ENCODE results near the gene CELF2.

The CELF2 gene

GRCh38 chr10:11206676-11207559 is 189.2 kb downstream of the CELF2 start:
- DNase-seq = no peak

DNA sequence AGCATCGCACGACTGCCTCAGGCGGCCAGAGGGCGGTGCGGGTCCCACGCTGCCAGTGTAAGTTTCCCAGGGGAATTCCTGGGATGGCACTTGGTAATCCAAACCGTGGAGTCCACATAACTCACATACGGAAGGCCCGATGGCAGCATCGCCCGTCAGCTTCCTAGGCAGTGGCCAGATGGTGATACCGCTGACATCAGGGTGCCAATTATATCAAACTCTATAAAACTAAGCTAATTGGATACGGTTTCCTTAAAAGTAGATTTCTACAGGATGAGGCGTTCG is 189.8 kb downstream of the CELF2 start:
- peak; percentile 76 for DNase-seq

DNA sequence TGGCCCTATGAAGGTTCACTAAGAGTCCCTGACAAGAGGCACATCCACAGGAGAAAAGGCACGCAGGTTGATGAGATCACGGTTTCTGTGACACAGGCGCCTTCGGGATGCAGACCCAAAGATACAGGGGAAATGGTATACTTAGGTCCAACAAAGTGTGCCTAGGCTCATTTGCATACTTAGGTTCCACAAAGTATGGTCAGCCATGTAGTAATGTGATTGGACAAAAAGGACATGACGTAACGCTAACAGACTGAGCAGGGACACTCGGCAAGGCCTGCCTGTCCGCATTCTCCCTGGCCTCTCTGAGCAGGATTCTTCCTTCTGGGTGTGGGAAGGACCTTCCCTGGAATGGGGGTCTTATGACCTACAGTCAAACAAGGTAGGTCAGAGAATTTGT is 190.6 kb downstream of the CELF2 start:
- DNase-seq = no peak

- no peak for DNase-seq
These were observed 191.5 kb downstream of the CELF2 start for GRCh38 chr10:11208908-11209829.

DNA sequence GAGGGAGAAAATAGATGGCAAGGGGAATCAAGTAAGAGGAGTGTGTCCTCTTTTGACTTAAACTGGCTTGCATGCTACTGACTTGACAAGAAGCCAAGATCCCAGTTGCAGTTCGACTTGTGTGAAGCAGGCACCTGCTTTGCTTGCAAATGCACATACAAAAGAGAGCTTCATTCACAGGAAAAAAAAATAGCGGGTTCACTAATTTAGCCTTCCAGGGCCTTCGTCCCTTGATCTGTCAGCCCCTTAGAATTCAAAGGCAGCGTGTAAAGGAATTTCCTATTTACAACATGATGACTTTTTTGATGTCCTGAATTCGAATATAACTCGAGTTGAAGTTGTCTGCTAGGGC is 192.1 kb downstream of the CELF2 start:
- no peak for DNase-seq

- DNase-seq = no peak
These were observed 192.7 kb downstream of the CELF2 start for GRCh38 chr10:11210211-11210922.

GRCh38 chr10:11212288-11213085 is 194.8 kb downstream of the CELF2 start:
- no peak for DNase-seq

DNA sequence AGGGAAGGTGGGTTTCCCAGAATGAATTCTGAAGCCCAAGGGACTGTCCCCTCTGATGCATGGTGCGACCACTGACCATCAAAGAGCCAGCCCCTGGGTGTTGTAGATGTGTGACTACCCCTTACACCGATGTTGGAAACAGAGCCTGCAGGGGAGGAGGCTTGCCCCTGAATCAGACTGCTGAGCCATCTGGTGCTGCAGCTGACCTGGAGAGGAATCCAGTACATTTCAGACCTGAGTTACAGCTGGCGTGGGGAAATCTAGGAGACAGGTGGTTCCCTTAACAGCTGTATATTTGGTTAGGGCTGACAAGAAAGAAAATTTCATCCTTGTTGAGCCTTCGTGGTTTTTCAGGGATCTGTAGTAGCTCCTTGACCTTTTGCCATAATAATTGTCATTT is 195.5 kb downstream of the CELF2 start:
- peak; percentile 69 for DNase-seq

DNA sequence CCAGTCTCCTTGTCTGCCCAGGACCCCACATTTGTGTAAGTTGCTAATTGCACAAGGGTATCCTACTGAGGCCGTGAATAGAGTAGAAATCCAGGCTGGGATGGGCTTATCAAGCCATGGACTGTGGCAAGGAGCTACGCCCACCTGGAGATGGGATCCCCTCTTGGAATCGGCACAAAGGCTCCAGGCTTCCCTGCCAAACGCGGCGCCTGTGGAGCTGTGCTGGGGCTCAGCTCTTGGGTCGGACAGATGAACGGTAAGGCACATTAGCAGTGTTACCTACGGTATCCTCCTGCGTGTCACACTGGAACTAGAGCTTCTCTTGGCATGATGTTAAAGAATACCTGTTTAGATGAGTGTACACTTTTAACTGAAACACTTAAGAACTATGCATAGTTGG is 196.7 kb downstream of the CELF2 start:
- DNase-seq = no peak

DNA sequence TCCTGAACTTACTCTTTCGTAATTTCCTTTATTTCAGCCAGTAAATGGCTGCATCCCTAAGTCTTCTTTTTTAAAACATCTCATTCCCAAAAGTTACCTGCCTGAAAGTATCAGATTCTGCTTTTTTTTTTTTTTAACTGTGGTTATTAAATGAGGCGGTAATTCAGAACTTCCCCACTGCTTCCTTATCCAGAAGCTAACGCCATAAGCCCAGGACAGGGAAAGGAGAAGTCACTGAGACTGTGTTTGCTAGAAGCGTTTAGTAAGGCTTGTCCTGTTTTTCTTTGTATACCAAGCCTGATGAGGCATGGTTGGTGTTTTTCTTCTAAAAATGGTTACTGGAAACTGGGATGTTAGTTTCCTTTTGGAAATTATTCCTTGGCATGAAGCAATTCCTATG is 197.8 kb downstream of the CELF2 start:
- no peak for DNase-seq

DNA sequence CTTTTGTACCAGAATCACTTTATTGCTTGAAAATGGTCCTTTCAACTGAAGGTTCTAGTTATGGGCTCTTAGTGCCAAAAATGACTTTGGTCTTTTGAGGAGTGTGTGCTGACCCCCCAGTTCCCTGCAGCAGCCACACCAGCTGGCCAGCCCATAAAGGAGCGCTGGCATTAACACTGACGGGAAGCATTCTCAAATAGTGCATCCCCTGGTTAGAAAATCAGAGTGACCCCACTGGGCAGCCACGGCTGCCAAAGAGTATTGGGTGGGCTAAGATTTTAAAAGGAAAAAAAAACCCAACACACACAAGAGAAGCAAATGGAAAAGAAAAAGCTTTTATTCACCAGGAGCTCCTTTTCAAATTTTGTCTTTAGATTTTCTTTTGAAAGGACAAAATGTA is 199.8 kb downstream of the CELF2 start:
- no peak for DNase-seq

DNA sequence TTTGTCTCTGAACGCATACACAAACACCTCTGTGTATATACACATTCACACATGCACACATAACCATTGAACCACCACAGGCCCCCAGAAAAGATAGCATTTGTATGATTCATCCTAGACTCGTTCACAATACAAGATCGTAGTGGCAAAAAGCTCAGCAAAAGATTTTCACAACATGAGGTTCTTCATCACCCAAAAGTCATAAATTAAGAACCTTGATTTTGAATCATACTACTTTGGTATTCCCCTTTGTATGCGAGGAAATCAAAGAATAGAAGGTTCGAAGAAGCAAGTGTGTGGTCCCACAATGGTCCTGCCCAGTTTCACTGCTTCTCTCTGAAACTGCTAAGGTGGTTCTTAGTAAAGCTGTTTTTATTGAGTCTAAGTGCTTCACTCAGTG is 200.7 kb downstream of the CELF2 start:
- no peak for DNase-seq

DNA sequence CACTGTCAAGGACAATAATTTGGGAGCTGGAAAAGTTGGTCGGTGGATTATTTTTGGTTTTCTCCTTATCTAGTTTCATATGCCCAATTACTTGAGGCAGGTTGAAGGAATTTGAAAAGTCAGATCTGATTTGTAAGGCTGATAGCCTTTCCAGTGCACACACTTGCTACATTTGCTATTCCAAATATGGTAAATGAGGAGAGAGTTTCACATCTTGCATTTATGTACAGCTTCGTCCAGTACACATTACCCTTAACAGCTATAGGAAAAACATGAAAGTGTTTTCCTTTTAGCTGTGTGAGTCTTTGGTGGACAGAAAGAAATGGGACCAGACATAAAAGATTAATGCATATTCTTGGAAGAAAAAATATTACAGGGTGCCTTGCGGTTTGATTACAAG is 201.8 kb downstream of the CELF2 start:
- no peak for DNase-seq

GRCh38 chr10:11223081-11223480 is 205.4 kb downstream of the CELF2 start:
- no peak for DNase-seq

DNA sequence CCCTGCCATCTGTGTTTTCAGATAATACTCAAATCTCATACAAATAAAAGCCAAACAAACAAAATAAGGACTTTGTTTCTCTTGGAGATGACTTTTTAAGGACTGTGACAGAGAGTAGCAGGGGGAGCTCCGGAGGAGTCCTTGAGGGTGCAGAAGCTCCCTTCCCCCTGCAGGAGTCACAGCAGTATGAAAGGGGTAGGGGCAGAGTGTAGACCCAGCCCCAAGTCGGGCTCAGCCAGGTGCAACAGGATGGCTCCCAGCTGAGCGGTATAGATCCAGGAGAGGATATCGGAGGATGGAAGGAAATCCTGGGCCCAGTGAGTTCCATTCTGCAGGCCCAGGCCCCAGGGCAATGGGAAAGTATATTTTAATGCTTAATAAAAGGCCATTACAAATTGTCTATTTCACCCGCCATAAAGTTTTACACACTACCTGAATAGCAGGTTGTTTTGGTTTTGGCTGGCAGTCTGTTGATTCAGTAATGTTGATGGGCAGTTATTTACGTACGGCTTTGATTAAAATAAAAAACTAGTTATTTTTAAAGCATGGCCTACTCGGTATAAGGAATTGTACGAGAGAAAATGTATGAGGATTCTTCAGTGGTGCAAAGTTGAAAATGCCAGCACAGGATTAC is 206.0 kb downstream of the CELF2 start:
- DNase-seq = no peak

- no peak for DNase-seq
These were observed 206.6 kb downstream of the CELF2 start for GRCh38 chr10:11224321-11224720.

DNA sequence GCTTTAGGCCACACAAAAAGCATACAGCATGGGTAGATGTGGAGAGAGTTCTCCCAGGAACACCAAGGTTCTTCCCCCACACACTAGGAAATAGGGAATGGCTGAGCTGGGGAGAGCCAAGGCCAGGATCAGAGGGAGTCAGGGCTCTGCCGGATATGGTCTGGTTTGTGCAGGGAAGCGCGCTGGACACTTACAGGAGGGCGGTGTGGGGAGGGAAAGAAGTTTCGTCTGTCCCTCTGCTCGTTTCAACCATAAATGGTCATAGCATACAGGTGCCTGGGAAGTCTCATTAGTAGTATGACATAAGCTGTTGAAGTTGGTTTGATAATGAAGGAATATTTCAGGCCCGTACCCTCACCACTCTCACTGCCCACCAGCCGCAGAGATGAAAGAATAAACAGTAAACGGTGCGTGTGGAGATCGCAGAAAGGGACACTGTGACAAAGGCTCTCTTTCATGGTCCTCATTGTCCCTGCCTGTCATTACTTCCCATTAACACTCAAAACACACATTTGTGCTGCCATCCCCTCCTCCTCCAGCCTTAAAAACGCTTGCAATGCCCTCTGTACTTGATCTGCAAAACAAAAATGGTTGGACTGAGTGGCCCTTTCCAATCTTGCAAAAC is 207.2 kb downstream of the CELF2 start:
- DNase-seq = no peak

GRCh38 chr10:11225935-11226334 is 208.3 kb downstream of the CELF2 start:
- no peak for DNase-seq

GRCh38 chr10:11227103-11227502 is 209.4 kb downstream of the CELF2 start:
- DNase-seq = no peak

- no peak for DNase-seq
These were observed 212.2 kb downstream of the CELF2 start for GRCh38 chr10:11229893-11230292.

DNA sequence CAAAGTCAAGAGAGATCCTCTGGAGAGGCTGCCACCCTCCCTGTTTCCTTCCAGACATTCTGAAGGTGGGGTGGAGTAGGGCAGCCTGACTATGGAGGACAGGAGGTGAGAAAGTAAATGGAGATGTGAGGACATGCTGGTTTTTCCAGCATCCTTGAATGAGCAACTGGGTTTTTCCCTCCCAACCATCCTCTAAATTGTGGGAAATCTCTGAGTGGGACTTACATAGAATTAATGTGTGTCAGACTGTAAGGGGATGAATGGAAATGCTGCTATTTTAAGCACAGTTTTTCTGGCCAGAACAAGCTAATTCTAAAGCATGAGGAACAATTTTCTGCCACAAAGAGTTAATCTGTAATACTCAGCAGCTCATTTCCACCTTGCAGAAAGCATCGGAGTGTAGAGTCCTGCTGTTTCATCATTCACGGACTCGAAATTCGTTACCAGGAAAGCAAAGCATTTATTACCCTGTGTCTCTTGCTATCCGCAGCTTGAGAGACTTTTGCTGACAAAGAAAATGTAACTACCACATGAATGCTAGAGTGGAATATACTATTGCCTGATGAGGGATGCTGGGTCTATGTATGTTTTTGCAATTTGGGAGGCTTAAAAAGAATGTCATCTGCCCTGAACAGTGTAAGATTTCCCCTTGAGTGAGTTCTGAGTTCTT is 213.0 kb downstream of the CELF2 start:
- DNase-seq = no peak

Measured in DMS 273 treated with DMSO at 0.1 percent for 48 hours (cell line).